GM23338 (cell line): Measurements from ENCODE around the gene SURF1.

Experiments used
- CREB1 ChIP-seq: fragments of 250-450 bp; sonication (Bioruptor Pico); IDR thresholded peaks from 2 replicates; pipeline ENCODE4 v1.5.0; 2020; ENCODE audit warnings: low read depth, mild to moderate bottlenecking, moderate library complexity
- EZH2 ChIP-seq: fragments of 200-600 bp; sonication (generic); IDR thresholded peaks from one replicate; pipeline ENCODE4 v1.8.0; 2017; ENCODE audit warnings: antibody characterized with exemption, mild to moderate bottlenecking, low read depth; ENCODE audit not compliant: unreplicated experiment
- EZH2phosphoT487 ChIP-seq: fragments of 200-600 bp; sonication (generic); IDR thresholded peaks from one replicate; pipeline ENCODE4 v1.8.1; 2018; ENCODE audit warnings: antibody characterized with exemption; ENCODE audit not compliant: unreplicated experiment
- JUNB ChIP-seq: IDR thresholded peaks from one replicate; pipeline ENCODE4 v1.6.1; 2016; ENCODE audit warnings: antibody characterized with exemption; ENCODE audit not compliant: unreplicated experiment
- POLR2AphosphoS5 ChIP-seq: IDR thresholded peaks from 2 replicates; pipeline ENCODE4 v1.6.1; 2016; ENCODE audit warnings: antibody characterized with exemption, low read depth
- STAT1 ChIP-seq: IDR thresholded peaks from one replicate; pipeline ENCODE4 v1.6.1; 2016; ENCODE audit warnings: antibody characterized with exemption; ENCODE audit not compliant: unreplicated experiment
- ZNF114 ChIP-seq: fragments of 250-450 bp; sonication (Bioruptor Pico); IDR thresholded peaks from 2 replicates; pipeline ENCODE4 v1.5.0; 2020; ENCODE audit warnings: mild to moderate bottlenecking, moderate library complexity
- ZNF331 ChIP-seq: fragments of 250-450 bp; sonication (Bioruptor Pico); IDR thresholded peaks from 2 replicates; pipeline ENCODE4 v1.5.0; 2020; ENCODE audit warnings: low read depth, mild to moderate bottlenecking, moderate library complexity
- TF ChIP-seq, protein P1 (sequence below), 2 experiments: fragments of 200-600 bp in 1 of 2; sonication (generic) in 1 of 2; conservative IDR thresholded peaks; 2 replicates each; pipeline versions ENCODE4 v1.5.1 to v1.6.1; 2016 to 2017; ENCODE audit warnings: antibody characterized with exemption in 2 of 2, low read depth in 2 of 2, mild to moderate bottlenecking in 2 of 2, moderate library complexity in 1 of 2
- TF ChIP-seq, protein P2 (sequence below): IDR thresholded peaks from one replicate; pipeline ENCODE4 v1.6.1; 2018; ENCODE audit warnings: antibody characterized with exemption; ENCODE audit not compliant: unreplicated experiment
- TF ChIP-seq, protein P3 (sequence below): IDR thresholded peaks from 2 replicates; pipeline ENCODE4 v1.6.1; 2016; ENCODE audit warnings: antibody characterized with exemption

DNA sequence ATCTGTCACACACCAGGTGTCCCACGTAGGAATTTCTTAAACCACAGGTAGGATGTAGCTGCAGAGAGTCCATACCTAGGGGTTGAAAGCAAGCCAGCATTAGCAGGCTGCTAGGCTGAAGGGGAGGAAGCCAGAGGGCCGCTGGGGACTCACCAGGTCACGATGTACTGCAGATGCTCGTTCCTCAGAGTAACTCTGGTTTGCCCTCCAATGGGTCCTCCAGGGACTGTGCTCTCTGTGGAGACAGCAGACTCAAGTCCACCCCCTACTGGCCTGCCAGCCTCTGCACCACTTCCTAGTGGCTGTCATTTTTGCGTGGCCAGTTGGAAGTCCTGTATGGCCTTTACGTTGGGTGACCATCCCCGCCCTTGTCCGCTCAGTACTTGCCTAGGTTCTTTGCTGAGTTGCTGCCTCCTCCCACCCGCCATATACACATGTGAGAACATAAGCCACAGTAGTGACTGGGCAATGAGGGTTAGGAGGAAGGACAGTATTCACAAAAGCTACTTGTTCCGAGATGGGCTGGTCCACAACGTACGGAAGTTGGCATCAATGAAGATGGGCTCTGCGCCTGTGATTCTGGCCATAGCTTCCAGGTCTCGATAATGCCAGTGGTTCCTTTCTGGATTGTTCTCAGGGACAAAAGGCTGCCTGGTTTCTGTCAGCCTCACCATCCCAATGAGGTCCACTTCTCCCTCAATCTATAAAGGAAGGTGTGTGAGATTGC is 4.2 kb downstream of the SURF1 start:
- TF ChIP-seq, protein P1, sequence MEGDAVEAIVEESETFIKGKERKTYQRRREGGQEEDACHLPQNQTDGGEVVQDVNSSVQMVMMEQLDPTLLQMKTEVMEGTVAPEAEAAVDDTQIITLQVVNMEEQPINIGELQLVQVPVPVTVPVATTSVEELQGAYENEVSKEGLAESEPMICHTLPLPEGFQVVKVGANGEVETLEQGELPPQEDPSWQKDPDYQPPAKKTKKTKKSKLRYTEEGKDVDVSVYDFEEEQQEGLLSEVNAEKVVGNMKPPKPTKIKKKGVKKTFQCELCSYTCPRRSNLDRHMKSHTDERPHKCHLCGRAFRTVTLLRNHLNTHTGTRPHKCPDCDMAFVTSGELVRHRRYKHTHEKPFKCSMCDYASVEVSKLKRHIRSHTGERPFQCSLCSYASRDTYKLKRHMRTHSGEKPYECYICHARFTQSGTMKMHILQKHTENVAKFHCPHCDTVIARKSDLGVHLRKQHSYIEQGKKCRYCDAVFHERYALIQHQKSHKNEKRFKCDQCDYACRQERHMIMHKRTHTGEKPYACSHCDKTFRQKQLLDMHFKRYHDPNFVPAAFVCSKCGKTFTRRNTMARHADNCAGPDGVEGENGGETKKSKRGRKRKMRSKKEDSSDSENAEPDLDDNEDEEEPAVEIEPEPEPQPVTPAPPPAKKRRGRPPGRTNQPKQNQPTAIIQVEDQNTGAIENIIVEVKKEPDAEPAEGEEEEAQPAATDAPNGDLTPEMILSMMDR (conservative IDR thresholded peaks at IDR 0.05; ENCODE audit: low read depth in 2 of 2): peak; percentile 73 to 75
- no peak for TF ChIP-seq EZH2
- no peak for TF ChIP-seq JUNB
- TF ChIP-seq POLR2AphosphoS5: peak; percentile 72
- no peak for TF ChIP-seq EZH2phosphoT487
- TF ChIP-seq, protein P2, sequence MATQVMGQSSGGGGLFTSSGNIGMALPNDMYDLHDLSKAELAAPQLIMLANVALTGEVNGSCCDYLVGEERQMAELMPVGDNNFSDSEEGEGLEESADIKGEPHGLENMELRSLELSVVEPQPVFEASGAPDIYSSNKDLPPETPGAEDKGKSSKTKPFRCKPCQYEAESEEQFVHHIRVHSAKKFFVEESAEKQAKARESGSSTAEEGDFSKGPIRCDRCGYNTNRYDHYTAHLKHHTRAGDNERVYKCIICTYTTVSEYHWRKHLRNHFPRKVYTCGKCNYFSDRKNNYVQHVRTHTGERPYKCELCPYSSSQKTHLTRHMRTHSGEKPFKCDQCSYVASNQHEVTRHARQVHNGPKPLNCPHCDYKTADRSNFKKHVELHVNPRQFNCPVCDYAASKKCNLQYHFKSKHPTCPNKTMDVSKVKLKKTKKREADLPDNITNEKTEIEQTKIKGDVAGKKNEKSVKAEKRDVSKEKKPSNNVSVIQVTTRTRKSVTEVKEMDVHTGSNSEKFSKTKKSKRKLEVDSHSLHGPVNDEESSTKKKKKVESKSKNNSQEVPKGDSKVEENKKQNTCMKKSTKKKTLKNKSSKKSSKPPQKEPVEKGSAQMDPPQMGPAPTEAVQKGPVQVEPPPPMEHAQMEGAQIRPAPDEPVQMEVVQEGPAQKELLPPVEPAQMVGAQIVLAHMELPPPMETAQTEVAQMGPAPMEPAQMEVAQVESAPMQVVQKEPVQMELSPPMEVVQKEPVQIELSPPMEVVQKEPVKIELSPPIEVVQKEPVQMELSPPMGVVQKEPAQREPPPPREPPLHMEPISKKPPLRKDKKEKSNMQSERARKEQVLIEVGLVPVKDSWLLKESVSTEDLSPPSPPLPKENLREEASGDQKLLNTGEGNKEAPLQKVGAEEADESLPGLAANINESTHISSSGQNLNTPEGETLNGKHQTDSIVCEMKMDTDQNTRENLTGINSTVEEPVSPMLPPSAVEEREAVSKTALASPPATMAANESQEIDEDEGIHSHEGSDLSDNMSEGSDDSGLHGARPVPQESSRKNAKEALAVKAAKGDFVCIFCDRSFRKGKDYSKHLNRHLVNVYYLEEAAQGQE: no peak
- TF ChIP-seq, protein P3, sequence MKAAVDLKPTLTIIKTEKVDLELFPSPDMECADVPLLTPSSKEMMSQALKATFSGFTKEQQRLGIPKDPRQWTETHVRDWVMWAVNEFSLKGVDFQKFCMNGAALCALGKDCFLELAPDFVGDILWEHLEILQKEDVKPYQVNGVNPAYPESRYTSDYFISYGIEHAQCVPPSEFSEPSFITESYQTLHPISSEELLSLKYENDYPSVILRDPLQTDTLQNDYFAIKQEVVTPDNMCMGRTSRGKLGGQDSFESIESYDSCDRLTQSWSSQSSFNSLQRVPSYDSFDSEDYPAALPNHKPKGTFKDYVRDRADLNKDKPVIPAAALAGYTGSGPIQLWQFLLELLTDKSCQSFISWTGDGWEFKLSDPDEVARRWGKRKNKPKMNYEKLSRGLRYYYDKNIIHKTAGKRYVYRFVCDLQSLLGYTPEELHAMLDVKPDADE: no peak
- TF ChIP-seq STAT1: no peak
- 0 out of 2 replicates have a peak, but pooled peaks have one; percentile 33 for TF ChIP-seq CREB1 (CRISPR knock-in tag)
- TF ChIP-seq ZNF114: no peak
- TF ChIP-seq ZNF331 (CRISPR knock-in tag): no peak
